C4-2B (cell line): ENCODE data around the gene RIMBP2.

ENCODE experiments used
- H3K27ac ChIP-seq: fragments of 450-650 bp; 2 replicates; pipeline ENCODE4 v1.5.1; 2017
- ZFX ChIP-seq: fragments of 450-650 bp; IDR thresholded peaks from 2 replicates; pipeline ENCODE4 v1.6.1; 2017
- TF ChIP-seq, protein P1 (sequence below): fragments of 450-650 bp; conservative IDR thresholded peaks from 2 replicates; pipeline ENCODE4 v1.5.1; 2017; ENCODE audit warnings: mild to moderate bottlenecking

The RIMBP2 gene

DNA sequence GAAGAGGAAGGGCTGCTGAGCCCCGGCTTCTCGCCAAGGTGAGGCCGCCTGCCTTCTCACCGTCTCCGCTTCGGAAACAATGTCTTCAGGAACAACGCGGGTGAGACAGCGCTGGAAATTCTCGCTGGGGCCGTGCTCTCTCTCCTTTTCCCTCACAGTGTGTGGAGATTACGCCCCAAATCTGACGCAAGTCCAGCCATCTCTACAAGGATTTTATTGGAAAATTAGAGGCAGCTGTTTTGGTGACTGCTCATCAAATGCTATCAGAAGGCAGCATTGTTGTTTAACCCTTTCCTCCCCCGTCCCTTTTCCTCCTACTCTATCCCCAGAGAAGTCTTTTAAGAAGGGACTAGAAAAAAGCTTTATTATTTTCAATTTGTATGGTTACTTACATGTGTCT, 324.9 kb downstream of the RIMBP2 start:
- no peak overlapping the region for H3K27ac ChIP-seq
- TF ChIP-seq ZFX = no peak
- TF ChIP-seq, protein P1, sequence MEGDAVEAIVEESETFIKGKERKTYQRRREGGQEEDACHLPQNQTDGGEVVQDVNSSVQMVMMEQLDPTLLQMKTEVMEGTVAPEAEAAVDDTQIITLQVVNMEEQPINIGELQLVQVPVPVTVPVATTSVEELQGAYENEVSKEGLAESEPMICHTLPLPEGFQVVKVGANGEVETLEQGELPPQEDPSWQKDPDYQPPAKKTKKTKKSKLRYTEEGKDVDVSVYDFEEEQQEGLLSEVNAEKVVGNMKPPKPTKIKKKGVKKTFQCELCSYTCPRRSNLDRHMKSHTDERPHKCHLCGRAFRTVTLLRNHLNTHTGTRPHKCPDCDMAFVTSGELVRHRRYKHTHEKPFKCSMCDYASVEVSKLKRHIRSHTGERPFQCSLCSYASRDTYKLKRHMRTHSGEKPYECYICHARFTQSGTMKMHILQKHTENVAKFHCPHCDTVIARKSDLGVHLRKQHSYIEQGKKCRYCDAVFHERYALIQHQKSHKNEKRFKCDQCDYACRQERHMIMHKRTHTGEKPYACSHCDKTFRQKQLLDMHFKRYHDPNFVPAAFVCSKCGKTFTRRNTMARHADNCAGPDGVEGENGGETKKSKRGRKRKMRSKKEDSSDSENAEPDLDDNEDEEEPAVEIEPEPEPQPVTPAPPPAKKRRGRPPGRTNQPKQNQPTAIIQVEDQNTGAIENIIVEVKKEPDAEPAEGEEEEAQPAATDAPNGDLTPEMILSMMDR = no peak

DNA sequence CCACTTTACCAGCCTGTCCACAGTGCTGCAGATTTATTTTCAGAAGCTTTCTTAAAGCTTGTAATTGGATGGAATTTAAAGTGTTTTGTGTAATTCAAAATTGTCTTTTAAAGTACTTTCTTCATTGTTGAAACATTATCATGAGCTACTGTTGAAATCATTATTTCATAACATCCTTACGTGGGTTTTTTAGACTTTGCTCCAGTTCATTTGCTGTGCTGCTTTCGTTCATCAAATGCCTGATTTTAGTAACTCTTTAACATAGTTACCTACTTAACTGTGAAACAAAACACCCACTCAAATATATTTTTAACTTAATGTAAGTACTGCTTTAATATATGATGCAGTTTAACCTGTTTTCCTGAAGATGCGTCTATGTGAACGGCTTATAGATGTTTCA, 330.9 kb downstream of the RIMBP2 start:
- TF ChIP-seq, protein P1 = no peak
- no peak for TF ChIP-seq ZFX
- H3K27ac ChIP-seq = no peak overlapping the region

DNA sequence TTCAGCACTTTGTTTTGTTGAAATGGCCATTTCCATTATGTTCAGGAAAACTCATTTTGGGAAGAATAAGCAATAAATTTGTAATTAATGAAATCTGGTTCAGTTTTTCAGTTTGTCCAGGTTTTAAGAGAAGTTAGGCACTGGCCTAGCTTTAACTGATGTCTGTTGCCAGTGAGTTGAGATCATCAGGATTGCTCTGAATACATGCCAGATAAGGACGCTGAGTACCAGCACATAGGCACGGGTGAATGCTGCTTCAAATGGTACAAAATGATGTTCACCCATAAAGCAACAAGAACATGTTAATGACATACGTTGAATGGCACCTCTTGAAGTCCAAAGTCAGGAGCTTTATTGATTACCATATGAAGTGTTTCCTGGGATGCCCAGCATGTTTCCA, 331.9 kb downstream of the RIMBP2 start:
- TF ChIP-seq, protein P1 = no peak
- no peak for TF ChIP-seq ZFX
- no peak overlapping the region for H3K27ac ChIP-seq

DNA sequence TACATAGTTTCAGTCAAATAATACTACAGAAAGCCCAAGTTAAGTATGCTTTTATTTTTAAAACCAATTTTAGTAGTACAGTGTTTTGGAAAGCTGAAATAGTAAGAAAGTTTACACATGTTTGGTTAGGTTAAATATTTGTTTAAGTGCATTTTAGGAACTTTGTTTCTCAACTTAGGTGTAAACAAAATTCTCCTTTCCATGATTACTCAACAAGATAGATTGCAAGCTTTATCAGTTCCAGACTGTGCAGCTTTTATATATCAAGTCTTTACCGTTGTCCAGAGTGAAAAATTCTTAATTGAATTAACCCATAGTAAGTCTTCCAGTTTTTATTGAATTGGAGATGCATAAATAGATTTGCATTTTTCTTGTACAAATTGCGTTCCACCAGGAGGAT, 333.3 kb downstream of the RIMBP2 start:
- TF ChIP-seq, protein P1 = no peak
- TF ChIP-seq ZFX = no peak
- no peak overlapping the region for H3K27ac ChIP-seq

DNA sequence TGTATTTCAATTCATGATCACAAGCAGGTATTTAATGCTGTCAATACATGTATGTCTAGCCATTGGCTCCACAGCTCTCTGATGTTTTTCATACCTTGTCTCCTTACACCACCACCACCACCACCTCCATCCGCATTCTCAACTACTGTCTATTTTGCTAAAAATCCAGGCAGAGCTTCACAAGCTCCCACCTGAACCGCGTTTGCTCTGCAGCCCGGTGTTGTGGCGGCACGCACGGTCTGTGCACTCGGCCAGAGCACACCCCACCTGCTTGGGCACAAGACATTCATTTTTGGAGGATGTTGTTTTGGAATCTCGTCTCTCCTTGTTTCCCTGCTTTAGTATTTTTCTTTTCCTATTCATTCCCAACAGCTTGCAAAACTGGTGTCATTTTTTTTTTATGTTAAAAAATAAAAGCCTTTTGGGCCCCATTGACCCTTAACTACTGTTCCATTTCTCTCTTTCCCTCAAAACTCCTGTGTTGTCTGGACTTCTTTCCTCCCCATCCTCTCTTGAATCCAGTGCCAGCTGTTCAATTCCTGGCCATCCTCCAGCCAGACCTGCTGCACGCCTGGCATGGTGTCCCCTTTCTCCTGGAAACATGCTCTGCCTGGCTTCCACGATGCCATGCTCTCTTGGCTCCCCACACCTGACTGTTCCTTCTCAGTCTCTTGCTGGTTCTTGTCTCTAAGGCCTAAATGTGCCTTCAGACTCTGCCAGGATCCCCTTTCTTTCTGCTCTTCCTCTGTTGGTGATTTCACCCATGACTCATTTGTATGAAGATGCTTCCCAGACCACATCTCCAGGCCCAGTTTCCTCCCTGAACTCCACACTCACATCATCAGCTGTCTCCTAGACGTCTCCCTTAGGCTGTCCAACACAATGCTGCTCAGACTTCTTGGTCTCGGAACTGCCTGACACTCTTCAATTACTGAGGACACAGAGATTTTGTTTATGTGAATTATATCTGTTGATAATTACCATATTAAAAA, 340.5 kb downstream of the RIMBP2 start:
- H3K27ac ChIP-seq = no peak overlapping the region
- TF ChIP-seq ZFX = no peak
- TF ChIP-seq, protein P1 = no peak

DNA sequence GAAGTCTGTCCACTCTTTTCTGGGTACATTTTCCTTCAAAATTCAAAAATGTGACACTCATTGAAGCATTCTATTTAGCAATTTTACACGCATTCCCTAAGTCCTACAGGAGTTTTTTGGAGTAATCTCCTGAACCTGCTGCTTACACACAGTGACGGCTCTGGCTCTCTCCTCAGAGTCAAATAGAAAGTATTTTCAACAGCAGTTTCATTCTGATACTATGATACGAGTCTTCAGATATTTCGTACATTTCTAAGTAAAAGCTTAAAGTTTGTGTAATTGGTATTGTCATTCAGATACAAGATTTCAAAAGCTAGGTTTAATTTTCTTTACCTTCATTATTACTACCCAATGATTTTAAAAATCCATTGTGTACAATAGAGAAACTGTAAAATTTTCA, 342.0 kb downstream of the RIMBP2 start:
- TF ChIP-seq, protein P1 = no peak
- TF ChIP-seq ZFX = no peak
- H3K27ac ChIP-seq = no peak overlapping the region

DNA sequence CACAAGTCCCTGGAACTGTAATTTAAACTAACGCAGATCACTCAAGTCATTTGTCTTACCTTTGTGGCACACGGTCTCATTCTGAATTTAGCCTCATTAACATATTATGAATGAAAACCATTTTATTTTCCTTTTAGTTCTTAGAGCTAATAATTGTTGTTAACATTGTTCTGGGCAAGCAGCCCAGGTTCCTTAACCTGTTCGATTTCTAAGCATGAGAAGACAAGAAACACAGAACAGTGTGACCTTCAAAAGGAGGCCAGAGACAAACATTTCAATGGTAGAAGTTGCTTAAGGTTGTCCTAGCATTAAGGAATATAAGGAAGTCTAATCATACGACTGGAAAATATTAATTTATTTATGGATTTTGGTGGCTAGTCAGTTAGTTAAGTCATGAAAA, 343.2 kb downstream of the RIMBP2 start:
- no peak for TF ChIP-seq ZFX
- TF ChIP-seq, protein P1 = no peak

More for the DNA sequence above, 343.2 kb downstream of the RIMBP2 start:
- H3K27ac ChIP-seq = no peak overlapping the region
